H1 (cell line): Measurements from ENCODE around the gene NENF. TPM values are rescaled to one million over a fixed set of nuclear protein-coding genes. Genes with fewer than 3 reads are reported as not detected.

Experiments
- BACH1 ChIP-seq: IDR thresholded peaks from 2 replicates; pipeline ENCODE4 v1.6.1; 2012; ENCODE audit warnings: low read length, improper control_type of control experiment
- PHF8 ChIP-seq: fragments of 200-600 bp; sonication (generic); conservative IDR thresholded peaks from 2 replicates; pipeline ENCODE4 v1.7.1; 2012; ENCODE audit warnings: low read depth, mild to moderate bottlenecking, inconsistent platforms, low read length, moderate library complexity
- POU5F1 ChIP-seq: IDR thresholded peaks from 2 replicates; pipeline ENCODE4 v1.6.1; 2011; ENCODE audit warnings: low read depth, mild to moderate bottlenecking, low read length, moderate library complexity
- TAF7 ChIP-seq: optimal IDR thresholded peaks from 2 replicates; pipeline ENCODE3; 2011; ENCODE audit warnings: low read depth, mild to moderate bottlenecking, inconsistent platforms, low read length, moderate library complexity, borderline replicate concordance
- polyA plus RNA-seq, 7 experiments: library from polyadenylated mRNA; depleted of rRNA in 3 of 7; stranded (reverse) in 5 of 7; unstranded in 2 of 7; fragments of >200 nt in 5 of 7; fragments of 200-250 nt in 2 of 7; gene quantifications; 1 replicate in 5 of 7; 2 replicates in 1 of 7; 4 replicates in 1 of 7; pipeline versions ENCODE4 v1.2.1 to v1.2.3, GENCODE V29; 2011 to 2013; ENCODE audit warnings: missing spikeins in 2 of 7, mixed read lengths in 2 of 7
- total RNA-seq: library from RNA; stranded (reverse); fragmentation: NEBNext Ultra II Directional; extraction: Animal tissue kit (Norgen Biotek cat#: 25700); gene quantifications from 2 replicates; pipeline ENCODE4 v1.2.1, GENCODE V29; 2021

The NENF gene
- total and polyA plus RNA-seq, 2 of the 8 experiments (the other 6 are each of a cell fraction or from before 2014, with no cell fraction given), result 27.0 to 28.0 TPM

- TF ChIP-seq TAF7 (no peak), POU5F1 (no peak), PHF8 (no peak), BACH1 (no peak)
These were observed 14.8 kb downstream of the NENF start (continued) for GRCh38 chr1:212447478-212447877.
